GM19025 (cell line): ENCODE data around the gene FSTL4.

Source experiments
- ATAC-seq: cut with Tn5 transposase; IDR thresholded peaks from one replicate; pipeline ENCODE4 v1.9.1; 2021; ENCODE audit warnings: mild to moderate bottlenecking, low read depth, moderate library complexity; ENCODE audit not compliant: unreplicated experiment

The FSTL4 gene

GRCh38 chr5:133240425-133241091, 371.8 kb downstream of the FSTL4 start:
- ATAC-seq, result peak; percentile 57

- ATAC-seq, result no peak
These were observed 373.7 kb downstream of the FSTL4 start for GRCh38 chr5:133238426-133239205.

- no peak for ATAC-seq
These were observed 375.4 kb downstream of the FSTL4 start for GRCh38 chr5:133236976-133237375.

GRCh38 chr5:133236541-133236951, 375.8 kb downstream of the FSTL4 start:
- no peak for ATAC-seq

- no peak for ATAC-seq
These were observed 376.5 kb downstream of the FSTL4 start for GRCh38 chr5:133235696-133236426.

- no peak for ATAC-seq
These were observed 377.4 kb downstream of the FSTL4 start for GRCh38 chr5:133234911-133235310.

- ATAC-seq, result no peak
These were observed 378.1 kb downstream of the FSTL4 start for GRCh38 chr5:133234273-133234672.

- ATAC-seq, result no peak
These were observed 378.7 kb downstream of the FSTL4 start for GRCh38 chr5:133233616-133234015.

- ATAC-seq, result no peak
These were observed 379.4 kb downstream of the FSTL4 start for GRCh38 chr5:133232911-133233310.

GRCh38 chr5:133232435-133232834, 379.9 kb downstream of the FSTL4 start:
- ATAC-seq, result no peak

GRCh38 chr5:133232011-133232410, 380.3 kb downstream of the FSTL4 start:
- no peak for ATAC-seq

- ATAC-seq, result no peak
These were observed 381.3 kb downstream of the FSTL4 start for GRCh38 chr5:133230823-133231578.

GRCh38 chr5:133229931-133230664, 382.2 kb downstream of the FSTL4 start:
- ATAC-seq, result no peak

GRCh38 chr5:133228316-133228715, 384.0 kb downstream of the FSTL4 start:
- no peak for ATAC-seq

GRCh38 chr5:133227897-133228296, 384.4 kb downstream of the FSTL4 start:
- no peak for ATAC-seq

GRCh38 chr5:133227082-133227481, 385.3 kb downstream of the FSTL4 start:
- ATAC-seq, result no peak

GRCh38 chr5:133226186-133226585, 386.2 kb downstream of the FSTL4 start:
- ATAC-seq, result no peak

- no peak for ATAC-seq
These were observed 386.6 kb downstream of the FSTL4 start for GRCh38 chr5:133225671-133226152.

- no peak for ATAC-seq
These were observed 389.4 kb downstream of the FSTL4 start for GRCh38 chr5:133222979-133223378.

GRCh38 chr5:133222521-133222920, 389.8 kb downstream of the FSTL4 start:
- no peak for ATAC-seq
